ENCODE measurements around the gene ACAP3.

GRCh38 chr1:1246577-1247340 lies 61.0 kb downstream of the ACAP3 start, which contains the start of gene C1QTNF12:
- TF ChIP-seq CTCF (IDR thresholded peaks at IDR 0.05) (no peak), HMGXB4 (CRISPR knock-in tag; IDR thresholded peaks at IDR 0.05) (no peak), FOXP1 (CRISPR knock-in tag; IDR thresholded peaks at IDR 0.05; ENCODE audit: borderline replicate concordance) (no peak), IRF1 (CRISPR knock-in tag; IDR thresholded peaks at IDR 0.05) (no peak), PRRX2 (CRISPR knock-in tag; IDR thresholded peaks at IDR 0.05) (no peak), ZNF121 (CRISPR knock-in tag; IDR thresholded peaks at IDR 0.05) (no peak)

Measured in WTC11 (cell line).